NCI-H526 treated with DMSO at 0.1 percent for 48 hours (cell line): Measurements from ENCODE around the gene FAM117A.
"Not testable (repeated sequence)": the region's sequence is repeated elsewhere in the genome, so short reads cannot be mapped to it uniquely, and the experiment has no call there.

Experiments
- DNase-seq: peaks from one replicate; lab custom pipeline; 2025; lab: John Stamatoyannopoulos, UW

The FAM117A gene

GRCh38 chr17:49677933-49678847 is 85.7 kb downstream of the FAM117A start, which contains the start of gene SPOP:
SPOP (minus strand) TSS chr17:49678097; CDS start chr17:49622810, 55,287 bp downstream.
- peak; percentile 99 for DNase-seq

GRCh38 chr17:49677134-49677932 is 86.6 kb downstream of the FAM117A start:
- peak; percentile 87 for DNase-seq

- DNase-seq, result no peak
Measured at GRCh38 chr17:49676276-49676868, 87.6 kb downstream of the FAM117A start.

GRCh38 chr17:49674507-49674906 is 89.4 kb downstream of the FAM117A start:
- no peak for DNase-seq

- DNase-seq, result not testable (repeated sequence)
Measured at GRCh38 chr17:49673679-49674078, 90.3 kb downstream of the FAM117A start.

GRCh38 chr17:49670641-49671040 is 93.3 kb downstream of the FAM117A start:
- DNase-seq, result no peak

- DNase-seq, result no peak
Measured at GRCh38 chr17:49670002-49670401, 93.9 kb downstream of the FAM117A start.

- no peak for DNase-seq
Measured at GRCh38 chr17:49667854-49668253, 96.1 kb downstream of the FAM117A start.

- no peak for DNase-seq
Measured at GRCh38 chr17:49664706-49665211, 99.2 kb downstream of the FAM117A start.
